Natural killer cell (primary cell): ENCODE measurements around the gene ATP5F1E. TPM values are rescaled to one million over a fixed set of nuclear protein-coding genes. Genes with fewer than 3 reads are reported as not detected.
A peak's percentile ranks its signal among the peaks of the same experiment; 100 is the strongest.

ENCODE experiments used
- ATAC-seq, 3 donors: fragments of 150-1000 bp in 2 of 3; fragments of 200-7000 bp in 1 of 3; cut with Tn5 transposase; 1 replicate in 1 of 3; 2 replicates in 2 of 3; pipeline ENCODE4 v1.10.0; 2021; ENCODE audit warnings: mild to moderate bottlenecking in 2 of 3, moderate library complexity in 2 of 3
- DNase-seq, 2 donors: peaks; one replicate each; pipeline versions ENCODE4 v3.0.0 to v3.0.0-alpha.2; 2013 to 2021; ENCODE audit warnings: mixed read lengths in 1 of 2
- H3K27ac ChIP-seq: one replicate; pipeline ENCODE4 v1.5.1; 2013; ENCODE audit warnings: mild to moderate bottlenecking, low read length
- H3K27me3 ChIP-seq: one replicate; pipeline ENCODE4 v1.6.1; 2013; ENCODE audit warnings: low read length; ENCODE audit not compliant: control insufficient read depth, insufficient read depth
- H3K36me3 ChIP-seq: one replicate; pipeline ENCODE4 v1.6.1; 2013; ENCODE audit warnings: low read length; ENCODE audit not compliant: control insufficient read depth, insufficient read depth
- H3K4me1 ChIP-seq: one replicate; pipeline ENCODE4 v1.6.1; 2013; ENCODE audit warnings: low read length; ENCODE audit not compliant: control insufficient read depth, insufficient read depth
- H3K4me3 ChIP-seq: one replicate; pipeline ENCODE4 v1.5.1; 2013; ENCODE audit warnings: low read length
- H3K9me3 ChIP-seq: one replicate; pipeline ENCODE4 v1.6.1; 2013; ENCODE audit warnings: low read length; ENCODE audit not compliant: control insufficient read depth, insufficient read depth
- H3K27ac Mint-ChIP-seq, 2 donors: one replicate each; pipeline ENCODE4 v1.8.0; 2022; ENCODE audit warnings: mild to moderate bottlenecking in 2 of 2, mixed read lengths in 2 of 2, moderate library complexity in 1 of 2
- H3K27me3 Mint-ChIP-seq, 2 donors: one replicate each; pipeline ENCODE4 v1.8.0; 2022; ENCODE audit warnings: low read depth in 2 of 2, mixed read lengths in 2 of 2
- H3K36me3 Mint-ChIP-seq: one replicate; pipeline ENCODE4 v1.8.0; 2022; ENCODE audit warnings: mixed read lengths
- H3K4me1 Mint-ChIP-seq, 2 donors: one replicate each; pipeline ENCODE4 v1.8.0; 2022; ENCODE audit warnings: mixed read lengths in 2 of 2
- H3K4me3 Mint-ChIP-seq: one replicate; pipeline ENCODE4 v1.8.0; 2022; ENCODE audit warnings: mild to moderate bottlenecking, moderate library complexity, mixed read lengths
- H3K9me3 Mint-ChIP-seq, 2 donors: one replicate each; pipeline ENCODE4 v1.8.0; 2022; ENCODE audit warnings: mixed read lengths in 2 of 2
- WGBS: methylation state at CpG from one replicate; pipeline ENCODE4 v1.1.7; 2013; ENCODE audit warnings: missing lambda C conversion rate; ENCODE audit not compliant: insufficient coverage; 5-methylcytosine and 5-hydroxymethylcytosine counted together
- intact Hi-C: fragments of 100-400 bp; cut with micrococcal nuclease; formaldehyde crosslinking; loops from one replicate; pipeline ENCODE4 v1.14.2; 2022
- total RNA-seq, 4 donors: library from RNA; stranded (reverse); fragments of 120-200 nt in 1 of 4; gene quantifications; one replicate each; pipeline versions ENCODE4 v1.2.3 to v1.2.4, GENCODE V29; 2013 to 2022
- TF ChIP-seq, protein P1 (sequence below): fragments of 200-600 bp; IDR thresholded peaks from one replicate; pipeline ENCODE4 v1.8.0; 2022; ENCODE audit warnings: antibody characterized with exemption

Gene ATP5F1E
- total RNA-seq, 3 donors from 2014 or later (not counting 1 experiment from before 2014, with no cell fraction given): 45.9 to 58.0 (median 50.8) TPM

- DNase-seq (no peak), ATAC-seq (no peak)
- Histone ChIP-seq H3K27me3 (no peaks in the 10 kb centered on the region), H3K36me3 (peaks cover 70% of the 10 kb centered on the region), H3K27ac (no peak overlapping the region), H3K4me3 (no peak overlapping the region), H3K9me3 (no peaks in the 10 kb centered on the region), H3K4me1 (peaks cover 8% of the 10 kb centered on the region)
- Mint-ChIP-seq H3K4me3 (no peak overlapping the region), H3K36me3 (peaks cover 24% of the 10 kb centered on the region), H3K27me3 (no peaks in the 10 kb centered on the region), H3K27ac (peak overlapping the region in 1 of 2 donors; percentile 14), H3K4me1 (peaks cover 48 to 59% of the 10 kb centered on the region in 2 donors), H3K9me3 (no peaks in the 10 kb centered on the region)
- intact Hi-C loops: no loop called here
- WGBS: 89% methylated on average over 2 of the region's 2 CpGs
- TF ChIP-seq, protein P1, sequence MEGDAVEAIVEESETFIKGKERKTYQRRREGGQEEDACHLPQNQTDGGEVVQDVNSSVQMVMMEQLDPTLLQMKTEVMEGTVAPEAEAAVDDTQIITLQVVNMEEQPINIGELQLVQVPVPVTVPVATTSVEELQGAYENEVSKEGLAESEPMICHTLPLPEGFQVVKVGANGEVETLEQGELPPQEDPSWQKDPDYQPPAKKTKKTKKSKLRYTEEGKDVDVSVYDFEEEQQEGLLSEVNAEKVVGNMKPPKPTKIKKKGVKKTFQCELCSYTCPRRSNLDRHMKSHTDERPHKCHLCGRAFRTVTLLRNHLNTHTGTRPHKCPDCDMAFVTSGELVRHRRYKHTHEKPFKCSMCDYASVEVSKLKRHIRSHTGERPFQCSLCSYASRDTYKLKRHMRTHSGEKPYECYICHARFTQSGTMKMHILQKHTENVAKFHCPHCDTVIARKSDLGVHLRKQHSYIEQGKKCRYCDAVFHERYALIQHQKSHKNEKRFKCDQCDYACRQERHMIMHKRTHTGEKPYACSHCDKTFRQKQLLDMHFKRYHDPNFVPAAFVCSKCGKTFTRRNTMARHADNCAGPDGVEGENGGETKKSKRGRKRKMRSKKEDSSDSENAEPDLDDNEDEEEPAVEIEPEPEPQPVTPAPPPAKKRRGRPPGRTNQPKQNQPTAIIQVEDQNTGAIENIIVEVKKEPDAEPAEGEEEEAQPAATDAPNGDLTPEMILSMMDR: no peak
Observed at GRCh38 chr20:59025086-59025485, 7.0 kb downstream of the ATP5F1E start.

- Histone ChIP-seq H3K4me3 (no peak overlapping the region), H3K4me1 (peaks cover 8% of the 10 kb centered on the region), H3K27ac (no peak overlapping the region), H3K36me3 (peaks cover 61% of the 10 kb centered on the region), H3K9me3 (no peaks in the 10 kb centered on the region), H3K27me3 (no peaks in the 10 kb centered on the region)
- TF ChIP-seq, protein P1: no peak
- H3K9me3 Mint-ChIP-seq: no peaks in the 10 kb centered on the region
- intact Hi-C loops: no loop called here
- DNase-seq: no peak
- no peaks in the 10 kb centered on the region for H3K27me3 Mint-ChIP-seq
- WGBS: 95% methylated on average over 24 of the region's 24 CpGs
- ATAC-seq: no peak
- H3K36me3 Mint-ChIP-seq: peaks cover 16% of the 10 kb centered on the region
- H3K4me1 Mint-ChIP-seq: peaks cover 45 to 52% of the 10 kb centered on the region in 2 donors
- H3K27ac Mint-ChIP-seq: no peak overlapping the region
- no peak overlapping the region for H3K4me3 Mint-ChIP-seq
Observed at GRCh38 chr20:59024111-59024530, 8.0 kb downstream of the ATP5F1E start.

GRCh38 chr20:59023616-59024015 lies 8.5 kb downstream of the ATP5F1E start:
- peaks cover 56% of the 10 kb centered on the region for H3K36me3 ChIP-seq
- peaks cover 8% of the 10 kb centered on the region for H3K4me1 ChIP-seq
- no peaks in the 10 kb centered on the region for H3K9me3 ChIP-seq
- no peak overlapping the region for H3K4me3 ChIP-seq
- DNase-seq (no peak), ATAC-seq (no peak)
- H3K4me3 Mint-ChIP-seq: no peak overlapping the region
- peaks cover 11% of the 10 kb centered on the region for H3K36me3 Mint-ChIP-seq
- no peak overlapping the region for H3K27ac ChIP-seq
- TF ChIP-seq, protein P1: no peak
- 96% methylated on average over 13 of the region's 13 CpGs for WGBS
- no peaks in the 10 kb centered on the region for H3K27me3 ChIP-seq
- H3K27me3 Mint-ChIP-seq: no peaks in the 10 kb centered on the region
- no peak overlapping the region for H3K27ac Mint-ChIP-seq
- intact Hi-C loops: no loop called here
- H3K4me1 Mint-ChIP-seq: peaks cover 42 to 46% of the 10 kb centered on the region in 2 donors
- H3K9me3 Mint-ChIP-seq: no peaks in the 10 kb centered on the region

- H3K9me3 ChIP-seq: no peaks in the 10 kb centered on the region
- TF ChIP-seq, protein P1: no peak
- peaks cover 8% of the 10 kb centered on the region for H3K4me1 ChIP-seq
- H3K27ac ChIP-seq: no peak overlapping the region
- Mint-ChIP-seq H3K9me3 (no peaks in the 10 kb centered on the region), H3K4me3 (no peak overlapping the region), H3K4me1 (peaks cover 40% of the 10 kb centered on the region in 2 donors), H3K36me3 (peaks cover 8% of the 10 kb centered on the region), H3K27me3 (no peaks in the 10 kb centered on the region), H3K27ac (peak overlapping the region; percentile 14 to 53)
- intact Hi-C loops: no loop called here
- no peak for DNase-seq
- no peaks in the 10 kb centered on the region for H3K27me3 ChIP-seq
- 98% methylated on average over 15 of the region's 15 CpGs for WGBS
- peaks cover 51% of the 10 kb centered on the region for H3K36me3 ChIP-seq
- H3K4me3 ChIP-seq: no peak overlapping the region
- ATAC-seq: no peak
Observed at GRCh38 chr20:59022754-59023153, 9.4 kb downstream of the ATP5F1E start.
